Fibroblast of the aortic adventitia (primary cell): ENCODE data around the gene TENM4. TPM values are rescaled to one million over a fixed set of nuclear protein-coding genes. Genes with fewer than 3 reads are reported as not detected.

Experiments
- DNase-seq: peaks from one replicate; pipeline ENCODE4 v3.0.0-alpha.2; 2010; ENCODE audit warnings: low read depth
- H3K4me3 ChIP-seq: 2 replicates; pipeline ENCODE4 v1.5.1; 2011; ENCODE audit warnings: low read depth, mild to moderate bottlenecking, control low read depth, low read length, moderate library complexity
- total RNA-seq: library from RNA; depleted of rRNA; stranded (reverse); fragments of >200 nt; gene quantifications from 2 replicates; pipeline ENCODE4 v1.2.3, GENCODE V29; 2012; ENCODE audit warnings: low replicate concordance
- TF ChIP-seq, protein P1 (sequence below): IDR thresholded peaks from 2 replicates; pipeline ENCODE4 v1.5.1; 2011; ENCODE audit warnings: mild to moderate bottlenecking, low read length, control low read depth, inconsistent platforms; ENCODE audit not compliant: insufficient read depth

The TENM4 gene
- total RNA-seq, 1 donor = 113 TPM

- no peak overlapping the region for H3K4me3 ChIP-seq
- TF ChIP-seq, protein P1, sequence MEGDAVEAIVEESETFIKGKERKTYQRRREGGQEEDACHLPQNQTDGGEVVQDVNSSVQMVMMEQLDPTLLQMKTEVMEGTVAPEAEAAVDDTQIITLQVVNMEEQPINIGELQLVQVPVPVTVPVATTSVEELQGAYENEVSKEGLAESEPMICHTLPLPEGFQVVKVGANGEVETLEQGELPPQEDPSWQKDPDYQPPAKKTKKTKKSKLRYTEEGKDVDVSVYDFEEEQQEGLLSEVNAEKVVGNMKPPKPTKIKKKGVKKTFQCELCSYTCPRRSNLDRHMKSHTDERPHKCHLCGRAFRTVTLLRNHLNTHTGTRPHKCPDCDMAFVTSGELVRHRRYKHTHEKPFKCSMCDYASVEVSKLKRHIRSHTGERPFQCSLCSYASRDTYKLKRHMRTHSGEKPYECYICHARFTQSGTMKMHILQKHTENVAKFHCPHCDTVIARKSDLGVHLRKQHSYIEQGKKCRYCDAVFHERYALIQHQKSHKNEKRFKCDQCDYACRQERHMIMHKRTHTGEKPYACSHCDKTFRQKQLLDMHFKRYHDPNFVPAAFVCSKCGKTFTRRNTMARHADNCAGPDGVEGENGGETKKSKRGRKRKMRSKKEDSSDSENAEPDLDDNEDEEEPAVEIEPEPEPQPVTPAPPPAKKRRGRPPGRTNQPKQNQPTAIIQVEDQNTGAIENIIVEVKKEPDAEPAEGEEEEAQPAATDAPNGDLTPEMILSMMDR = no peak
- DNase-seq = no peak
Measured at GRCh38 chr11:79362821-79363220, 78.0 kb downstream of the TENM4 start.

DNA sequence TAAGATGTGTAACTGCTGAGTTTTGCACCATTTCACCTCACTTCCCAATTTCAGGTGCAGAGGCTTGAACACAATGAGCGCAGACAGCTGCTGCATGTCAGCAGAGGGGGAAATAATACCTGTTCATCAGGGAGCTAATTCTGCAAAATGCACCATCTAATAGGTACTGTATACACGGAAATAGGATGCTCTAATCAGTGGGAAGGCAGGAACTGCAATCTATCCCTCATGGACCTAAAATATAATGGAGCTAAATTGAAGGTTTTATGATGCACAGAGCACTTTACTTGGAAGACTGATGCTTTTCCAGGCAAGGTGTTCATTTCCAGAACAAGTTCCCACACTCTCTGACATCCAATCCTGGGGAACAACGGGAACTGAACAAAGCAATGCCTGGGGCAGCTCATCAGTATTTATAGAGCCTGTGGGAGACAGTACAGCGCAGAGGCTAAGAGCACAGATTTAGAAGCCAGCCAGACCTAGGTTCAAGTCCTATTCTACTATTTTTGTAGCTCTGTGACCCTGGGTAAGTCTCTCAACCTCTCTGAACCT, 78.5 kb downstream of the TENM4 start:
- no peak overlapping the region for H3K4me3 ChIP-seq
- no peak for DNase-seq
- TF ChIP-seq, protein P1 = no peak

- no peak overlapping the region for H3K4me3 ChIP-seq
- TF ChIP-seq, protein P1 = no peak
- no peak for DNase-seq
Measured at GRCh38 chr11:79358258-79358657, 82.6 kb downstream of the TENM4 start.

GRCh38 chr11:79353706-79354105, 87.1 kb downstream of the TENM4 start:
- peak; percentile 10 for DNase-seq
- H3K4me3 ChIP-seq = no peak overlapping the region
- TF ChIP-seq, protein P1 = no peak

GRCh38 chr11:79352349-79352703, 88.5 kb downstream of the TENM4 start:
- TF ChIP-seq, protein P1 = no peak
- no peak overlapping the region for H3K4me3 ChIP-seq
- no peak for DNase-seq

GRCh38 chr11:79348976-79349682, 91.7 kb downstream of the TENM4 start:
- no peak for DNase-seq
- TF ChIP-seq, protein P1 = no peak
- no peak overlapping the region for H3K4me3 ChIP-seq
